ENCODE measurements around the gene ALPL.

DNA sequence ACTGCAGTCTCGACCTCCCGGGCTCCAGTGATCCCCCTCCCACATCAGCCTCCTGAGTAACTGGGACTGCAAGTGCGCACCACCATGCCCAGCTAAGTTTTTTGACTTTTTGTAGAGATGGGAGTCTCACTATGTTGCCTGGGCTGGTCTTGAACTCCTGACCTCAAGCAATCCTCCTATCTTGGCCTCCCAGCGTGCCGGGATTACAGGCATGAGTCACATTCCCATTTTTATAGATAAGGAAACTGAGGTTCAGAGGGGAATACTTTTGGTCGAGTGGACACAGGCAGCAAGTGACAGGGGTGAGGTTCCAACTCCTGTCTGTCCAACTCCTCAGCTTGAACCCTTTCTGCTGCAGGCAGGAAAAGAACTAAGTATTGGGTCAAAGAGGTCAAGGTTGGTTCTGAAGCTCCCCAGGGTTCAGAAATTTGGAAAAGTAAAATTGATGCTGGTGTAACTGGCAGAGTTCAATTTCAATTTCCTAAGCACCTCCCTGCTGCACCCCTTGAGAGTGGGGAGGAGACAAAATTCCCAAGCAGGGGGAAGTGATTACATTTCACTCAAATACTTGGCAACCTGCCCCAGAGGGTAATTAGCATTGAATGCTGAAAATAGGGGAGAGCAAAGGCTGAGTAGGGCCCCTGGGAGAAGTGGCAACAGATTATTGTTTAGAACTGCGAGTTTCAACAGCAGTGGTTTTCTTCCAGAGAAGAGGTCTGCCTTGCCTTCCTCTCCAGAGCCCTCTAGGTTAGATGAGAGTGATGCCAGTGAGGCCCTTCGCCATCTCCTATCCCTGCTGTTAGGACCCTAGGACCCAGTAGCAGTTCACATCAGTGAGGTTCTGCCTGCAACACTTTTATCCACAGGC, 17.5 kb upstream of the ALPL start:
- TF ChIP-seq EP300 (IDR thresholded peaks at IDR 0.05) (no peak), RFX5 (IDR thresholded peaks at IDR 0.05) (no peak), CEBPB (IDR thresholded peaks at IDR 0.05) (no peak), CHD2 (IDR thresholded peaks at IDR 0.05; ENCODE audit: low read length, partially characterized antibody) (no peak), FOSL2 (IDR thresholded peaks at IDR 0.05) (no peak), FOSL2 (CRISPR knock-in tag; IDR thresholded peaks at IDR 0.05) (no peak), POLR2A (IDR thresholded peaks at IDR 0.05; ENCODE audit: low read length) (no peak), RCOR1 (IDR thresholded peaks at IDR 0.05; ENCODE audit: low read depth, low read length) (no peak)
- TF ChIP-seq, protein P1, sequence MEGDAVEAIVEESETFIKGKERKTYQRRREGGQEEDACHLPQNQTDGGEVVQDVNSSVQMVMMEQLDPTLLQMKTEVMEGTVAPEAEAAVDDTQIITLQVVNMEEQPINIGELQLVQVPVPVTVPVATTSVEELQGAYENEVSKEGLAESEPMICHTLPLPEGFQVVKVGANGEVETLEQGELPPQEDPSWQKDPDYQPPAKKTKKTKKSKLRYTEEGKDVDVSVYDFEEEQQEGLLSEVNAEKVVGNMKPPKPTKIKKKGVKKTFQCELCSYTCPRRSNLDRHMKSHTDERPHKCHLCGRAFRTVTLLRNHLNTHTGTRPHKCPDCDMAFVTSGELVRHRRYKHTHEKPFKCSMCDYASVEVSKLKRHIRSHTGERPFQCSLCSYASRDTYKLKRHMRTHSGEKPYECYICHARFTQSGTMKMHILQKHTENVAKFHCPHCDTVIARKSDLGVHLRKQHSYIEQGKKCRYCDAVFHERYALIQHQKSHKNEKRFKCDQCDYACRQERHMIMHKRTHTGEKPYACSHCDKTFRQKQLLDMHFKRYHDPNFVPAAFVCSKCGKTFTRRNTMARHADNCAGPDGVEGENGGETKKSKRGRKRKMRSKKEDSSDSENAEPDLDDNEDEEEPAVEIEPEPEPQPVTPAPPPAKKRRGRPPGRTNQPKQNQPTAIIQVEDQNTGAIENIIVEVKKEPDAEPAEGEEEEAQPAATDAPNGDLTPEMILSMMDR (IDR thresholded peaks at IDR 0.05), result no peak

Data from A549 (cell line).